ENCODE results near the gene HIVEP3.

HIVEP3 gene

DNA sequence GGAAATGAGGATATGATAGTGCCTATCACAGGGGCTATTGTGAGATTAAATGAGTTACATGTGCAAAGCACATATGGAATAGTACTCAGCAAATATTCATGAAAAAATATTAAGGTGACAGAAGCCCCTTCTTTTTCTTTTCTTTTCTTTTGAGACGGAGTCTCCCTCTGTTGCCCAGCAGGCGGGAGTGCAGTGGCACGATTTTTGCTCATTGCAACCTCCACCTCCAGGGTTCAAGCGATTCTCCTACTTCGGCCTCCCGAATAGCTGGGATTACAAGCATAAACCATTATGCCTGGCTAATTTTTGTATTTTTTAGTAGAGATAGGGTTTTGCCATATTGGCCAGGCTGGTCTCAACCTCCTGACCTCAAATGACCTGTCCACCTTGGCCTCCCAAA lies 139.4 kb downstream of the HIVEP3 start:
- DNase-seq, result no peak

DNA sequence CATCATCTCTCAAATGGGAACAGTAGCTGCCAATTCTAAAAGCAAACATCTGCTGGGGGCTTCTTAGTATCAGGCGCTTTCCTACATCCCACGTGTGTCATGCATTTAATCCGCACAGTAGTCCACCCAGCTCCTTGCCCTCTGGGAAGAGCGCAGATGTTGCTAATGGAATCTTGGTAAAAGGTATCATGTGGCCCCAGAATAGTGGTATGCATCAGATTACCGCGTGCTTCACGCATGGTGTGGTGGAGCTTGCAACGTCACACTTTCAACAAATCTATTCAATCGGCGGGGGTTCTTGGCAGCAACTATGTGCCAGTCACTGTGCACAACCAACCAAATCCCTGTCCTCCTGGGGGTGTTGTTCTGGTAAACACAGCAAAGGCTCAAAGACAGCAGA lies 141.0 kb downstream of the HIVEP3 start:
- no peak for DNase-seq

DNA sequence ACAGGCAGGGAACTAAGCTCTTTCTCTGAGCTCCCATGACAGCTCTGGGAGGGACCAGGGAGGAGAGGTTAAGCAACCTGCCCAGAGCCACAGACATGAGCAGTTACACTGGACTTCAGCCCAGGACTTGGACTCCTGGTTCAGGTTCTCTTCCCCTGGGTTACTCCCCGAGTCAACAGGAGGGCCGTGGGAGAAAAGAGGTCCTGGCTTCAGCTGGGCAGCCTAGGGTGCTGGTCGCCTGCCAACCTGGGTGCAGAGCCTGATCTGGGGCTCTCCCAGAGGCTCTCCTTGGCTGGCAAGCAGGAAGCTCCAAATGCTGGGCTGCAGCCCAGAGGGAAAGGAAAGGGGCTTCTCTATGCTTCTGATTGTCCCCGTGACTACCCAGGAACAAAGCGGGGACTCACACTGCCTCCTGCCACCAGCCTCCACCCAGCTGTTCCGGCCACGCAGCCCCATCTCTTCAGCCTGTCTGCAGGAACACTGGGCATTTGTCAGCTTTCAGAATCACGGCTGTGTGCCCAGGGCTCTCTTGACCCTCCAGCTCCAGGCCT lies 141.8 kb downstream of the HIVEP3 start:
- DNase-seq, result no peak

DNA sequence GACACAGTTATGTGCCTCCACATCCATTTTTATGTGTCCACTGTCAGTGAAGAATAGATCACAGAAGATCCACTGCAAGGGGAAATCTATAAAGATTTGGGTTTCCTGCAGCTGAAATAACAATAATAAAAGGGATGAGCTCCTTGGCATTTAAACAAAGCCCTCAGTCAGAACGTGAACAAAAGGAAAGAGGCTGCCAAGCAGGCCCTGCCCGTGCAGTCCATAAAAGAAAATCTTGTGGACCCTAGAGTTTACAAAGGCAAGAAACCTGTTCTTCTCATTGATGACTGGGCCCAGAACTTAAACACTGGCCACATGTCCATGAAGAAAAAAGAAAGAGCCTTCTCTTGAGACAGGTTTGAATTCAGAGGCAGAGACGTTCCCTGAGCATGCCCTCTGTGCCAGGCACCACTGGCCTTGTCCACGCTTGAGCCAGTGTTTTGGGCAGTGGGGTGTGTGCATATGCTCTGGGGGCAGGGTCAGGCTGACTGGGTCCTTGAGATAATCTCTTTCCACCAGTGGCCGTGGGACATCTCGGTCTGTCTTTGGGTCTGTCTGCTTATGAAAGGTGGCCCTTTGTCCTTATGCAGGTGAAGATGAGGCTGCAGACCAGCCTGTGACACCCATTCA lies 142.7 kb downstream of the HIVEP3 start:
- DNase-seq, result no peak

GRCh38 chr1:41774471-41774990 lies 144.2 kb downstream of the HIVEP3 start:
- no peak for DNase-seq

GRCh38 chr1:41773842-41774241 lies 144.9 kb downstream of the HIVEP3 start:
- no peak for DNase-seq

GRCh38 chr1:41773144-41773591 lies 145.6 kb downstream of the HIVEP3 start:
- no peak for DNase-seq

DNA sequence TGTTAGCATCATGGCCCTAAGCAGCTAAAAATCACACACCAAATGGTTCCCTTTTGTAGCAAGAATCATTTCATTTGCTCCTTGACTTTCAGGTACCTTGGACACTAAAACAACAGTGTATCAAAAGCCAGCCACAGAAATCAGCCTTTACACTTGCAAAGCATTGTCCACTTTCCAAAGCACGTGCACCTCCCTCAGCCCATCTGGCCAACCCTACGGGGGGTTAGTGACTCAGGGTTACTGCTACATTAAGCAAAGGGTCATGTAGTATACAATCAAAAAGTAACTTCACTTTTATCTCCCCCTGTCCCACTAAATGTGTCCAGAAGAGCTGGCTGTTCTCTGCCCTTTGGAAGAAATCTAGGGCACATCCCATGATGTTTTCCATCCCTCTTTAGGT lies 149.7 kb downstream of the HIVEP3 start:
- DNase-seq, result no peak

GRCh38 chr1:41768583-41768982 lies 150.1 kb downstream of the HIVEP3 start:
- no peak for DNase-seq

GRCh38 chr1:41767534-41768525 lies 150.9 kb downstream of the HIVEP3 start:
- DNase-seq, result no peak

DNA sequence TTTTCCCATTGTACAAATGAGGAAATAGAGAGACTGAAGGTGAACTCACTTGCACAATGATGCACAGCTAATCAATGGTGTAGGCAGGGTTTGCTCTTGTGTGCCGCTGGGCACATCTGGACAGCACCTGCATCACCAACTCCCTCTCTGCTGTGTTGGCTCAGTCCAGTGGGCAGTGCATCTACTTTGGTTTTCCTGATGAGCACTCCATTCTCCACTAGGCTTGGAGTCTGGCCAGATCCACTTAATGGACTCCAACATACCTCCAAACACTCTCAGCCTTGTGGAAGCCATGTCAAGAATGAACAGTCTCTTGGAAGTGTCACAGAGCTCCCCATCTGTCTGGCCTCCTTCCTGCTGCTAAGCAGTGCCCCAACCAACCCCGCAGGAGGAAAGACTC lies 152.2 kb downstream of the HIVEP3 start:
- no peak for DNase-seq

- no peak for DNase-seq
These were observed 152.7 kb downstream of the HIVEP3 start for GRCh38 chr1:41766041-41766440.

DNA sequence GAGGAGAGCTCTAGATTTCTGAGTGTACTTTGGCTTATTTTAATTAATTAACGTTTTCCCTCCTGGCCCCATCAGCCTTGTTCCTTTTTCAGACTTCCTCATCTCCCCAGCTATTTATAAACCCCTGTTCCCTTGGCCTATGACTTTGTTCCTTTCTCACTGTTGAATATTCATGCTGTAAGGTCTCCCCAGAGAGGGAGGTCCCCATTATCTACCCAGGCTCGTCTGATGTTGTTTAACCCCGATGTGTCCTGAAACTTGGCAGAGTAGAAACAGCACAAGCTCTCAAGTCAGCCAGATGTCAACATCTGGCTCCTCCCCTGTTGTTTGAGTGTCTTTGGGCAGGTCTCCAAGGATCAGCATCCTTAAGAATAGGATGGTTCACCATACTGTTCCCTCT lies 153.6 kb downstream of the HIVEP3 start:
- DNase-seq, result no peak

GRCh38 chr1:41764656-41765055 lies 154.1 kb downstream of the HIVEP3 start:
- no peak for DNase-seq

DNA sequence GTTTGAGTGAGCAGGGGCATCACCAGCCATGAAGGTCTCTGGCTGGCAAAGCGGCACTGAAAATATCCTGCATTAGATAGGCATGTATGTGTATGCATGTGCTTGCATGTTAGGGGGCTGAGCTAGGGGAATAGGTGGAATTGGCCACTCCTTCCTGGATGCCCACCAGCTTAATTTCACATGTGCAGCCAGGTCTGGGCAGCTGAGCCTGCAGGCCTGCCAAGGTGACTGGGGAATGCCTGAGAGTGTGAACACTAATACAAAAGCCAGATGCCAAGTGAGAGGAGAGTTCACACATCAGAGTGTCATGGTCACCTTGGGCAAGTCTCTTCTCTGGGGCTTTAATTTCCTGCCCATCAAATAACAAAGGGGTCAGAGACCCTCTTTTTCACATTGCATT lies 155.9 kb downstream of the HIVEP3 start:
- DNase-seq, result no peak

DNA sequence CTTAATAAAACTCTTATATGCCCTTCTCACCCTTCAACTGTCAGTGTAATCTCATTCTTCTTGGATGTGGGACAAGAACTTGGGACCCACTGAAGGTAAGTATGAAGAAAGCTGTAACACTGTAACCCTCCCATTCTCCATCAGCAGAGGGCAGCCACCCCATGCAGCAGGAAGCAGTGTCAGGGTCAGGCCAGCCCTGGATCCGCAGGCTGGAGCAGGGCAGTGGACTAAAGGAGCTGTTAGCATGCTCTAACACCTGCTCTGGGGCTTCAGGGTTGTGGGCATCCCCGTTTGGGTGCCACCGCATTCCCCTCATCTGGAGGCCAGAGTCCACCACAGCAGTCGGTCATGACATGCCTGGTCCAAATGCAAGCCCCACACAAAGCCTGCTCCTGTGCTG lies 156.5 kb downstream of the HIVEP3 start:
- DNase-seq, result peak; percentile 33

DNA sequence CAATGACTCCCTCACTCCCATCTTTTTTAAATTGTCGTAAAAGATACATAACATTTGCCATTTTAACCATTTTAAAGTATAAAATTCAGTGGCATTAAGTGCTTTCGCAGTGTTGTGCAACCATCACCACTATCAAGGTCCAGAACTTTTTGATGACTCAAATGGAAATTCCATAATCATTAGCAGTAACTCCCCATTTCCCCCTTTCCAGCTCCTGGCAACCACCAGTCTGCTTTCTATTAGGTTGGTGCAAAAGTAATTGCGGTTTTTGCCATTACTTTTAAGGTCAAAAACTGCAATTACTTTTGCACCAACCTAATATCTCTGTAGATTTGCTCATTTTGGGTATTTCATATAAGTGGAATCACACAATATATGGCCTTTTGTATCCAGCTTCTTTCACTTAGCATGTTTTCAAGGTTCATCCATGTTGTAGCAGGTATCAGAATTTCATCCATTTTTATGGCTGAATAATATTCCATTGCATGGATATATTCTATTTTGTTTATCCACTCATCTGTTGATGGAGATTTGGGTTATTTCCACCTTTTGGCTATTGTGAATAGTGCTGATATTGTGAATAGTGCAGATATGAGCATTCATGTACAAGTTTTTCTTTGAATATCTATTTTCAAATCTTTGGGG lies 159.7 kb downstream of the HIVEP3 start:
- no peak for DNase-seq

GRCh38 chr1:41758500-41758899 lies 160.2 kb downstream of the HIVEP3 start:
- DNase-seq, result no peak

- no peak for DNase-seq
These were observed 164.2 kb downstream of the HIVEP3 start for GRCh38 chr1:41754540-41754939.

- no peak for DNase-seq
These were observed 166.1 kb downstream of the HIVEP3 start for GRCh38 chr1:41752514-41753170.

DNA sequence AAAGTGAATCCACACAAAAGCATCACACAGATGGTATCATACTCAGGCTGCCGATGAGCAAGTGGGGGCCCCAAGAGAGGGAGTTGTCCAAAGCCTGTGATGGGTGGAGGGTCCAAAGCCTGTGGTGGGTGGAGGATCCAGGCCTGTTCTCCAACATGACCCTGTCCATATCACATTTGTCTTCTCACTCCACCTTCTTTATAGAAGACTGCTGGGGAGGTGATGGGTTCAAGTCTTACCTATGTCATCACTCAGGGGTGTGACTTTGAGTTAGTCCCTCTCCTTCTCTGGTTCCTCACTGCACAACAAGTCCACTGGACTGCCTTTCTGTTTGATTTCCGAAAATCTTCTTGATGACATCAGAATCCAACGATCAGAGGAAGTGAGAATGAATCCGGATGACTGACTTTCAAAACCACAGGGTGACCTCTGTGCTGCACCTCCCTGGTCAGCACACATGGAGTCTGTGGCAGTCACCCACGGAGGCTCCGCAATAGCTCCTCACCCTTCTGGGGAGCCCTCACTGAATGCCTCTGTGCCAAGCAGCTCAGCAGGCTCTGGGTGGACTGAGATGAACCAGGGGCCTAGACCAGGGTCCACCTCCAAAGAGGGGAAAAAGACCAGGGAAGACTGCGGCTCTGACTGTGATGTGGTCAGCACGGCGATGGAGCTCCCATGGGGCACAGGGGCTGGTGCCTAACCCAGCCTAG lies 166.8 kb downstream of the HIVEP3 start:
- no peak for DNase-seq

All from DMS53 (cell line).